H1 (cell line): ENCODE measurements around the gene NHLH2. TPM values are rescaled to one million over a fixed set of nuclear protein-coding genes. Genes with fewer than 3 reads are reported as not detected.

Experiments
- CTCF ChIA-PET: fragments of 300-600 bp; sonication (Branson Sonifier 250); formaldehyde crosslinking; loops from one replicate; lab custom pipeline; 2021; ENCODE audit not compliant: partially characterized antibody; lab: Charles Lee
- POLR2A ChIA-PET: fragments of 300-600 bp; sonication (Branson Sonifier 250); formaldehyde crosslinking; loops from one replicate; lab custom pipeline; 2021; ENCODE audit warnings: inconsistent platforms; ENCODE audit not compliant: partially characterized antibody; lab: Charles Lee
- DNase-seq, 2 experiments: peaks; one replicate each; pipeline versions ENCODE4 v3.0.0 to v3.0.0-alpha.2; 2010 to 2022; ENCODE audit warnings: low spot score in 2 of 2, low read depth in 1 of 2, mixed read lengths in 1 of 2
- FAIRE-seq: peaks from 2 replicates; lab custom pipeline; 2011; peaks lifted over from hg19 to GRCh38; lab: Jason Lieb, UNC
- H2AFZ ChIP-seq: 2 replicates; pipeline ENCODE4 v1.8.1; 2012; ENCODE audit warnings: low read length, inconsistent platforms
- H2AK5ac ChIP-seq: 2 replicates; pipeline ENCODE4 v1.6.1; 2013; ENCODE audit warnings: low read depth, low read length
- H2BK120ac ChIP-seq: replicated peaks from 2 replicates; pipeline ENCODE3; 2013; ENCODE audit warnings: low read depth, low read length, inconsistent platforms
- H2BK12ac ChIP-seq: 2 replicates; pipeline ENCODE4 v1.6.1; 2013; ENCODE audit warnings: low read depth, low read length
- H2BK15ac ChIP-seq: 2 replicates; pipeline ENCODE4 v1.6.1; 2013; ENCODE audit warnings: low read length
- H2BK20ac ChIP-seq: 2 replicates; pipeline ENCODE4 v1.6.1; 2013; ENCODE audit warnings: low read length
- H2BK5ac ChIP-seq: 2 replicates; pipeline ENCODE4 v1.6.1; 2013; ENCODE audit warnings: low read depth, low read length
- H3K14ac ChIP-seq: 2 replicates; pipeline ENCODE4 v1.6.1; 2013; ENCODE audit warnings: inconsistent platforms; ENCODE audit not compliant: insufficient read length
- H3K18ac ChIP-seq: 2 replicates; pipeline ENCODE4 v1.6.1; 2013; ENCODE audit warnings: low read length; ENCODE audit errors: extremely low read depth
- H3K23ac ChIP-seq: 2 replicates; pipeline ENCODE4 v1.6.1; 2013; ENCODE audit warnings: inconsistent platforms; ENCODE audit not compliant: insufficient read length
- H3K23me2 ChIP-seq: 2 replicates; pipeline ENCODE4 v1.6.1; 2013; ENCODE audit warnings: low read depth, low read length
- H3K27ac ChIP-seq: 2 replicates; pipeline ENCODE4 v1.6.1; 2011; ENCODE audit warnings: low read depth, low read length, inconsistent platforms
- H3K27me3 ChIP-seq, 4 experiments: replicated peaks in 1 of 4; 1 replicate in 1 of 4; 2 replicates in 3 of 4; pipeline versions ENCODE4 v1.6.1 to v1.8.1; 2011 to 2013; ENCODE audit warnings: low read length in 3 of 4, mild to moderate bottlenecking in 3 of 4, inconsistent platforms in 2 of 4, mixed read lengths in 2 of 4, moderate library complexity in 1 of 4; ENCODE audit not compliant: control insufficient read depth in 3 of 4, insufficient read depth in 3 of 4; ENCODE audit errors: extremely low read depth in 1 of 4
- H3K36me3 ChIP-seq, 4 experiments: 2 replicates each; pipeline versions ENCODE4 v1.6.1 to v1.8.1; 2011 to 2013; ENCODE audit warnings: mild to moderate bottlenecking in 4 of 4, low read length in 3 of 4, moderate library complexity in 2 of 4, control low read depth in 1 of 4, inconsistent platforms in 1 of 4; ENCODE audit not compliant: insufficient read depth in 4 of 4, control insufficient read depth in 2 of 4
- H3K4ac ChIP-seq: replicated peaks from 2 replicates; pipeline ENCODE3; 2013; ENCODE audit warnings: low read length, low read depth, mixed read lengths, inconsistent platforms; ENCODE audit not compliant: insufficient read length
- H3K4me1 ChIP-seq, 4 experiments: replicated peaks in 1 of 4; 1 replicate in 1 of 4; 2 replicates in 3 of 4; pipeline versions ENCODE4 v1.6.1 to v1.8.1; 2011 to 2013; ENCODE audit warnings: low read length in 3 of 4, inconsistent platforms in 2 of 4, mixed read lengths in 1 of 4; ENCODE audit not compliant: insufficient read depth in 4 of 4, control insufficient read depth in 3 of 4
- H3K4me2 ChIP-seq, 2 experiments: 2 replicates each; pipeline versions ENCODE4 v1.6.1 to v1.8.1; 2011 to 2013; ENCODE audit warnings: low read depth in 2 of 2, low read length in 2 of 2, control low read depth in 1 of 2, inconsistent platforms in 1 of 2, mild to moderate bottlenecking in 1 of 2; ENCODE audit not compliant: insufficient read depth in 1 of 2
- H3K4me3 ChIP-seq, 4 experiments: fragments of 200-600, 300-600 bp in 1 of 4; sonication (generic), shearing (Covaris generic), sonication (Bioruptor Twin) in 1 of 4; 2 replicates each; pipeline versions ENCODE4 v1.5.1 to v1.8.1; 2011 to 2016; ENCODE audit warnings: low read length in 4 of 4, low read depth in 3 of 4, control low read depth in 2 of 4, inconsistent platforms in 2 of 4, mild to moderate bottlenecking in 2 of 4, mixed read lengths in 1 of 4, moderate library complexity in 1 of 4; ENCODE audit not compliant: insufficient read depth in 2 of 4; ENCODE audit errors: extremely low read depth in 1 of 4
- H3K56ac ChIP-seq: replicated peaks from 2 replicates; pipeline ENCODE3; 2013; ENCODE audit warnings: low read depth, mild to moderate bottlenecking, mixed read lengths, low read length, inconsistent platforms; ENCODE audit not compliant: insufficient read length
- H3K79me1 ChIP-seq: 2 replicates; pipeline ENCODE4 v1.6.1; 2013; ENCODE audit warnings: low read depth, low read length, control low read depth
- H3K79me2 ChIP-seq, 2 experiments: 2 replicates each; pipeline versions ENCODE4 v1.6.1 to v1.8.1; 2012 to 2013; ENCODE audit warnings: low read length in 2 of 2, mild to moderate bottlenecking in 2 of 2, inconsistent platforms in 1 of 2; ENCODE audit not compliant: insufficient read depth in 2 of 2, control insufficient read depth in 1 of 2
- H3K9ac ChIP-seq, 4 experiments: replicated peaks in 1 of 4; 1 replicate in 1 of 4; 2 replicates in 3 of 4; pipeline versions ENCODE4 v1.6.1 to v1.8.1; 2011 to 2013; ENCODE audit warnings: low read depth in 3 of 4, low read length in 3 of 4, control low read depth in 2 of 4, mild to moderate bottlenecking in 2 of 4, moderate library complexity in 2 of 4, inconsistent platforms in 1 of 4; ENCODE audit errors: extremely low read depth in 1 of 4
- H3K9me3 ChIP-seq, 2 experiments: 2 replicates each; pipeline versions ENCODE4 v1.6.1 to v1.8.1; 2012 to 2013; ENCODE audit warnings: mild to moderate bottlenecking in 2 of 2, moderate library complexity in 2 of 2, control low read depth in 1 of 2, inconsistent platforms in 1 of 2, low read depth in 1 of 2, low read length in 1 of 2, mixed read lengths in 1 of 2; ENCODE audit not compliant: insufficient read depth in 2 of 2
- H4K20me1 ChIP-seq, 2 experiments: replicated peaks in 1 of 2; 2 replicates each; pipeline versions ENCODE3 to v1.8.1; 2011 to 2013; ENCODE audit warnings: inconsistent platforms in 2 of 2, low read length in 2 of 2, mild to moderate bottlenecking in 1 of 2; ENCODE audit not compliant: insufficient read depth in 2 of 2, control insufficient read depth in 1 of 2
- H4K5ac ChIP-seq: 2 replicates; pipeline ENCODE4 v1.6.1; 2013; ENCODE audit warnings: low read length, low read depth, mixed read lengths, inconsistent platforms; ENCODE audit not compliant: insufficient read length
- H4K8ac ChIP-seq: 2 replicates; pipeline ENCODE4 v1.8.0; 2013; ENCODE audit warnings: mild to moderate bottlenecking, moderate library complexity, low read length, inconsistent platforms; ENCODE audit not compliant: insufficient read depth; ENCODE audit errors: extremely low read depth
- H4K91ac ChIP-seq: replicated peaks from 2 replicates; pipeline ENCODE3; 2013; ENCODE audit warnings: low read length, mixed read lengths, inconsistent platforms; ENCODE audit not compliant: insufficient read length
- CBX8 ChIP-seq: fragments of 300-800, 300-1000 bp; sonication (generic); IDR thresholded peaks from 2 replicates; pipeline ENCODE4 v1.7.1; 2016; ENCODE audit warnings: low read depth, low read length, borderline replicate concordance
- CREB1 ChIP-seq: IDR thresholded peaks from 2 replicates; pipeline ENCODE4 v1.6.1; 2012; ENCODE audit warnings: inconsistent platforms
- EGR1 ChIP-seq: IDR thresholded peaks from 2 replicates; pipeline ENCODE4 v1.6.1; 2011; ENCODE audit warnings: low read depth, low read length, borderline replicate concordance
- MAFK ChIP-seq: IDR thresholded peaks from 2 replicates; pipeline ENCODE4 v1.6.1; 2012; ENCODE audit warnings: low read depth, mild to moderate bottlenecking, improper control_type of control experiment, low read length
- NANOG ChIP-seq: IDR thresholded peaks from 2 replicates; pipeline ENCODE4 v1.6.1; 2011; ENCODE audit warnings: low read length, low read depth, mild to moderate bottlenecking, inconsistent platforms; ENCODE audit not compliant: insufficient read depth, poor library complexity, severe bottlenecking
- POU5F1 ChIP-seq: IDR thresholded peaks from 2 replicates; pipeline ENCODE4 v1.6.1; 2011; ENCODE audit warnings: low read depth, mild to moderate bottlenecking, low read length, moderate library complexity
- SAP30 ChIP-seq: fragments of 300-600 bp; sonication (generic); IDR thresholded peaks from 2 replicates; pipeline ENCODE4 v1.7.1; 2012; ENCODE audit warnings: low read length, moderate library complexity, mild to moderate bottlenecking, inconsistent platforms; ENCODE audit not compliant: insufficient read depth, insufficient replicate concordance
- WGBS, 2 experiments: shearing (Covaris generic) in 1 of 2; methylation state at CpG; one replicate each; pipeline versions ENCODE4 v1.1.6 to v1.1.7; 2013 to 2015; ENCODE audit warnings: low lambda C conversion rate in 2 of 2, mixed read lengths in 2 of 2, inconsistent platforms in 1 of 2, low coverage in 1 of 2, missing lambda C conversion rate in 1 of 2; ENCODE audit not compliant: insufficient replicate concordance in 2 of 2, insufficient coverage in 1 of 2, insufficient read length in 1 of 2; ENCODE audit errors: extremely low coverage in 1 of 2, missing lambda C conversion rate in 1 of 2; 5-methylcytosine and 5-hydroxymethylcytosine counted together
- polyA plus RNA-seq, 7 experiments: library from polyadenylated mRNA; depleted of rRNA in 3 of 7; stranded (reverse) in 5 of 7; unstranded in 2 of 7; fragments of >200 nt in 5 of 7; fragments of 200-250 nt in 2 of 7; gene quantifications; 1 replicate in 5 of 7; 2 replicates in 1 of 7; 4 replicates in 1 of 7; pipeline versions ENCODE4 v1.2.1 to v1.2.3, GENCODE V29; 2011 to 2013; ENCODE audit warnings: missing spikeins in 2 of 7, mixed read lengths in 2 of 7
- total RNA-seq: library from RNA; stranded (reverse); fragmentation: NEBNext Ultra II Directional; extraction: Animal tissue kit (Norgen Biotek cat#: 25700); gene quantifications from 2 replicates; pipeline ENCODE4 v1.2.1, GENCODE V29; 2021

The NHLH2 gene
- total and polyA plus RNA-seq, 2 of the 8 experiments (the other 6 are each of a cell fraction or from before 2014, with no cell fraction given), result 0.92 to 1.1 TPM

- no peaks in the 10 kb centered on the region for H4K20me1 ChIP-seq
- H4K5ac ChIP-seq, result no peak overlapping the region
- no peak overlapping the region for H4K8ac ChIP-seq
- no peak overlapping the region for H3K56ac ChIP-seq
- H3K4me3 ChIP-seq, result no peak overlapping the region
- H3K4ac ChIP-seq, result no peak overlapping the region
- no peak overlapping the region for H3K18ac ChIP-seq
- no peak overlapping the region for H3K27ac ChIP-seq
- H3K23me2 ChIP-seq, result peaks cover 8% of the 10 kb centered on the region
- no peak overlapping the region for H3K14ac ChIP-seq
- no peaks in the 10 kb centered on the region for H3K9me3 ChIP-seq
- no peak overlapping the region for H2BK120ac ChIP-seq
- WGBS, 2 experiments, result 50% methylated on average over 3 of the region's 3 CpGs; no CpG with 5 or more reads in 1 of the 2 experiments
- DNase-seq (no peak), FAIRE-seq (no peak)
- H3K79me2 ChIP-seq, result no peaks in the 10 kb centered on the region
- no peak overlapping the region for H3K4me2 ChIP-seq
- peaks cover 0 to 15% (median 8%) of the 10 kb centered on the region in 4 experiments; a peak in 5 of 7 replicates for H3K27me3 ChIP-seq
- no peak overlapping the region for H2AK5ac ChIP-seq
- no peaks in the 10 kb centered on the region for H3K79me1 ChIP-seq
- no peak overlapping the region for H2AFZ ChIP-seq
- H3K4me1 ChIP-seq, result peaks cover 4 to 11% (median 6%) of the 10 kb centered on the region in 4 experiments; a peak in 6 of 7 replicates
- H3K36me3 ChIP-seq, result no peaks in the 10 kb centered on the region
- TF ChIP-seq POU5F1 (no peak), EGR1 (no peak), CBX8 (no peak), CREB1 (no peak), MAFK (no peak), SAP30 (no peak), NANOG (no peak)
- H2BK12ac ChIP-seq, result no peak overlapping the region
- H3K9ac ChIP-seq, result no peak overlapping the region
- H2BK15ac ChIP-seq, result no peak overlapping the region
- ChIA-PET CTCF (interaction anchor here (1.2 to 3.3 kb wide), 4 partner anchors 18 to 194 kb away, joined by 3 to 25 read pairs (median 4); no protein-coding TSS in a partner anchor), POLR2A (no interaction called here)
- no peak overlapping the region for H4K91ac ChIP-seq
- H3K23ac ChIP-seq, result no peak overlapping the region
- no peak overlapping the region for H2BK5ac ChIP-seq
- no peak overlapping the region for H2BK20ac ChIP-seq
Observed at GRCh38 chr1:115826628-115827027, 14.3 kb downstream of the NHLH2 start.
